ENCODE data around the gene COG4. TPM values are rescaled to one million over a fixed set of nuclear protein-coding genes. Genes with fewer than 3 reads are reported as not detected.

Gene COG4
- total RNA-seq, 4 donors from 2014 or later: 41.1 to 109 (median 47.1) TPM

DNA sequence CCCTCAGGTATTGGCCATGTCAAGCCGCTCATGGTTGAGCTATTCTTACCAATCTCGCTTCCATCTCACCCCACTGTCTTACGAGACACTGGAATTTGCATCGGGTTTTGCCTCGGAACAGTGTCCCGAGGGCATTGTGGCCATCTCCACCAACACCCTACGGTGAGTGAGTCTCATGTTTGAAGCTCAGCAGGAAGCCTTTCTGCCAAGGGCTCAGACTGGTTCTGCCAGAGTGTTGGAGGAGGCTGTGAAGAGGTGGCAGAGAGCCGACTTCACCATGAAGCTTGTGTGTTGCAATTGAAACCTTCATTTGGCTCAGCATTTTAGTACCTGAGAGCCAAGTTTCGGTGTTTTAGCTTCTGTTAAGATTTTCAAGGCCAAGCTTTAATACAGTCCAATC, 38.3 kb upstream of the COG4 start:
- peaks cover 0 to 100% (median 56%) of the 10 kb centered on the region in 3 donors for H3K36me3 ChIP-seq
- H3K4me1 ChIP-seq: no peaks in the 10 kb centered on the region
- H3K9me3 ChIP-seq: no peaks in the 10 kb centered on the region
- whole genome bisulfite sequencing, 2 donors: 89 to 90% methylated on average over 9 of the region's 9 CpGs
- no peak for DNase-seq (ENCODE audit: low spot score in 2 of 2)
- H3K4me3 ChIP-seq: no peak overlapping the region
- TF ChIP-seq CTCF (IDR thresholded peaks at IDR 0.05): no peak
- no peak for TF ChIP-seq EP300 (IDR thresholded peaks at IDR 0.05)
- no peak for TF ChIP-seq POLR2A (IDR thresholded peaks at IDR 0.05)
- no peak overlapping the region for H3K27ac ChIP-seq
- no peaks in the 10 kb centered on the region for H3K27me3 ChIP-seq

- TF ChIP-seq CTCF (IDR thresholded peaks at IDR 0.05): no peak
- TF ChIP-seq EP300 (IDR thresholded peaks at IDR 0.05): no peak
- no peak for TF ChIP-seq POLR2A (IDR thresholded peaks at IDR 0.05)
- peaks cover 0 to 100% (median 49%) of the 10 kb centered on the region in 3 donors for H3K36me3 ChIP-seq
- H3K4me3 ChIP-seq: no peak overlapping the region
These were observed 32.7 kb upstream of the COG4 start for GRCh38 chr16:70556063-70556462.

DNA sequence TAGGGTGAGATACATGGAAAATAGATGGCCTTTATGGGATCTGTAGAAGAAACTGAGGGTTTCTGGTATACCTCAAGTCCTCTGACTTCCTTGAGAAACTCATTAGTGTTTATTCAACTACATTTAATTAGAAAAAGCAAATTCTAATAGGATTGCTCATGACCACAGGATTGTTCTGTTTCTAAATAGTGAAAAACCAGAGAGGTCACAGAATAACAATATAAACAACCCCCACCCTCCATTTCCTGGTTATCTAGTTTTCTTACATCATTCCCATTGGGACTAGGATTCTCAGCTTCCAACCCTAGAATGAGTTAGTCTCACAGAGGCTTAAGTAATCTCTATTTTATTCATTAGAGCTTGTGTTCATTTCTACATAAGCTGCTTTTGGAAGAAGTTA, 30.3 kb upstream of the COG4 start:
- Histone ChIP-seq H3K4me1 (peaks cover 0 to 19% (median 0%) of the 10 kb centered on the region in 4 donors), H3K36me3 (peaks cover 0 to 100% (median 43%) of the 10 kb centered on the region in 3 donors), H3K9me3 (no peaks in the 10 kb centered on the region), H3K27ac (peak overlapping the region in 2 of 4 donors; percentile 46 to 52), H3K27me3 (no peaks in the 10 kb centered on the region), H3K4me3 (no peak overlapping the region)
- TF ChIP-seq EP300 (IDR thresholded peaks at IDR 0.05): no peak
- no peak for TF ChIP-seq POLR2A (IDR thresholded peaks at IDR 0.05)
- TF ChIP-seq CTCF (IDR thresholded peaks at IDR 0.05): no peak
- DNase-seq (ENCODE audit: low spot score in 2 of 2): no peak

More at GRCh38 chr16:70556063-70556462, 32.7 kb upstream of the COG4 start:
- no peak for DNase-seq (ENCODE audit: low spot score in 2 of 2)
- no peaks in the 10 kb centered on the region for H3K9me3 ChIP-seq
- 74 to 85% methylated on average over 3 of the region's 3 CpGs for WGBS, 2 donors
- H3K4me1 ChIP-seq: peaks cover 0 to 19% (median 0%) of the 10 kb centered on the region in 4 donors
- no peaks in the 10 kb centered on the region for H3K27me3 ChIP-seq
- no peak overlapping the region for H3K27ac ChIP-seq

DNA sequence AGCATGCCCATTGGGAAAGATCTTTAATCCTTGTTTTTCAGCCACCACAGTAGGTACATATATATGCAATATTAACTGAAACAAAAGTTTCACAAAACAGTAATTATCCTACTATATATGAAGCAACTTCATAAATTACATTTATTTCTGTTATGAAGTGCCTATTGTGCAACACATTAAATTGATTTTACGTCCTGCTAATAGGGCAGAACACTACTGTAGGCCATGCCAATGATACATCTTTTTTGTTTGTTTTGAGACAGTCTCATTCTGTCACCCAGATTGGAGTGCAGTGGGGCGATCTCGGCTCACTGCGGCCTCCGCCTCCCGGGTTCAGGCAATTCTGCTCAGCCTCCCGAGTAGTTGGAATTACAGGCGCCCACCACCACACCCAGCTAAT, 29.3 kb upstream of the COG4 start:
- Histone ChIP-seq H3K36me3 (peaks cover 0 to 100% (median 52%) of the 10 kb centered on the region in 3 donors), H3K27me3 (no peaks in the 10 kb centered on the region), H3K9me3 (no peaks in the 10 kb centered on the region), H3K4me3 (no peak overlapping the region), H3K4me1 (peaks cover 0 to 19% (median 0%) of the 10 kb centered on the region in 4 donors), H3K27ac (peak overlapping the region in 1 of 4 donors; percentile 52)
- no peak for DNase-seq (ENCODE audit: low spot score in 2 of 2)
- WGBS, 2 donors: 93 to 95% methylated on average over 8 of the region's 8 CpGs
- TF ChIP-seq POLR2A (IDR thresholded peaks at IDR 0.05): no peak
- no peak for TF ChIP-seq CTCF (IDR thresholded peaks at IDR 0.05)
- TF ChIP-seq EP300 (IDR thresholded peaks at IDR 0.05): no peak

DNA sequence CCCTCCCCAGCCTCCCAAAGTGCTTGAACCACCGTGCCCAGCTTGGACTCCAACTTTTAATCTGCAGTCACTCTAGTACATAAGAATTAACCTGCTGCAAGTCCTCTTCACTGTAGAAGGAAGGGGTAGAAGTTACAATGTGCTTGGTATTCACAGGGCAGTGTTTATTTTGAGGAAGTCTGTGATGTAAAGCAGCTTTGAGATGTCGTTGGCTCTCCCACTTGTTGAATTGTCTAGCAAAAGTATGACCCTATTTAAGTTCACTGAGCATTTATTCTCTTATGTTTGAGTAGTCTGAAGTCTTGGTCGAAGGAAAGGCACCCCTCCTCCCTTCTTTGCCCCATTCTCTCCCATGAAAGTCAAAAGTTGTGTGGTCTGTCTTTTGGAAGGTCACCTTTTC, 28.4 kb upstream of the COG4 start:
- H3K4me1 ChIP-seq: peaks cover 0 to 19% (median 0%) of the 10 kb centered on the region in 4 donors
- no peak overlapping the region for H3K4me3 ChIP-seq
- TF ChIP-seq EP300 (IDR thresholded peaks at IDR 0.05) (no peak), POLR2A (IDR thresholded peaks at IDR 0.05) (no peak), CTCF (IDR thresholded peaks at IDR 0.05) (no peak)
- no peaks in the 10 kb centered on the region for H3K27me3 ChIP-seq
- no peak for DNase-seq (ENCODE audit: low spot score in 2 of 2)
- no peaks in the 10 kb centered on the region for H3K9me3 ChIP-seq
- H3K27ac ChIP-seq: peak overlapping the region in 1 of 4 donors; percentile 14
- H3K36me3 ChIP-seq: peaks cover 0 to 100% (median 55%) of the 10 kb centered on the region in 3 donors
- 76 to 77% methylated on average over 3 of the region's 3 CpGs for WGBS, 2 donors
